Endothelial cell (in vitro differentiated cells): ENCODE data around the gene ARRDC1. TPM values are rescaled to one million over a fixed set of nuclear protein-coding genes. Genes with fewer than 3 reads are reported as not detected.

ENCODE experiments used
- DNase-seq: peaks from one replicate; pipeline ENCODE4 v3.0.0; 2021; ENCODE audit warnings: low spot score
- H3K27ac Mint-ChIP-seq: one replicate; pipeline ENCODE4 v1.8.0; 2021; ENCODE audit warnings: mixed read lengths, inconsistent platforms; ENCODE audit not compliant: unreplicated experiment
- H3K27me3 Mint-ChIP-seq: one replicate; pipeline ENCODE4 v1.8.0; 2021; ENCODE audit warnings: mild to moderate bottlenecking, moderate library complexity, mixed read lengths, inconsistent platforms; ENCODE audit not compliant: unreplicated experiment
- H3K36me3 Mint-ChIP-seq: one replicate; pipeline ENCODE4 v1.8.0; 2021; ENCODE audit warnings: mild to moderate bottlenecking, low read depth, mixed read lengths, inconsistent platforms; ENCODE audit not compliant: unreplicated experiment
- H3K4me1 Mint-ChIP-seq: one replicate; pipeline ENCODE4 v1.8.0; 2021; ENCODE audit warnings: mild to moderate bottlenecking, mixed read lengths, inconsistent platforms; ENCODE audit not compliant: unreplicated experiment
- H3K4me3 Mint-ChIP-seq: one replicate; pipeline ENCODE4 v1.8.0; 2021; ENCODE audit warnings: mild to moderate bottlenecking, mixed read lengths, inconsistent platforms; ENCODE audit not compliant: unreplicated experiment
- H3K9me3 Mint-ChIP-seq: one replicate; pipeline ENCODE4 v1.8.0; 2021; ENCODE audit warnings: mixed read lengths, inconsistent platforms; ENCODE audit not compliant: unreplicated experiment
- CTCF ChIP-seq: fragments of 200-600 bp; sonication (generic); IDR thresholded peaks from one replicate; pipeline ENCODE4 v1.5.0; 2021; ENCODE audit warnings: antibody characterized with exemption; ENCODE audit not compliant: unreplicated experiment
- long read RNA-seq: library from polyadenylated mRNA; unstranded; transcript quantifications from one replicate; pipeline ENCODE4 v2.0.0, GENCODE V29; 2020; ENCODE audit not compliant: unreplicated experiment
- total RNA-seq: library from RNA; stranded (reverse); fragmentation: NEBNext Ultra II Directional; extraction: Animal tissue kit (Norgen Biotek cat#: 25700); gene quantifications from one replicate; pipeline ENCODE4 v1.2.1, GENCODE V29; 2021; ENCODE audit not compliant: unreplicated experiment

The ARRDC1 gene, protein sequence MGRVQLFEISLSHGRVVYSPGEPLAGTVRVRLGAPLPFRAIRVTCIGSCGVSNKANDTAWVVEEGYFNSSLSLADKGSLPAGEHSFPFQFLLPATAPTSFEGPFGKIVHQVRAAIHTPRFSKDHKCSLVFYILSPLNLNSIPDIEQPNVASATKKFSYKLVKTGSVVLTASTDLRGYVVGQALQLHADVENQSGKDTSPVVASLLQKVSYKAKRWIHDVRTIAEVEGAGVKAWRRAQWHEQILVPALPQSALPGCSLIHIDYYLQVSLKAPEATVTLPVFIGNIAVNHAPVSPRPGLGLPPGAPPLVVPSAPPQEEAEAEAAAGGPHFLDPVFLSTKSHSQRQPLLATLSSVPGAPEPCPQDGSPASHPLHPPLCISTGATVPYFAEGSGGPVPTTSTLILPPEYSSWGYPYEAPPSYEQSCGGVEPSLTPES
- 20.3 TPM for total RNA-seq
- long read RNA-seq, transcript ARRDC1-201 (8 exons, 1,586 nt): major isoform, 12 of 19 reads
- long read RNA-seq, partial matches to known transcripts: 4 of 19 reads
- long read RNA-seq, other reads (novel, unspliced or antisense): 3 of 19 reads

- Mint-ChIP-seq H3K27ac (no peak within 1 kb of the TSS), H3K4me1 (peaks cover 4% of the 10 kb centered on the region), H3K9me3 (no peaks in the 10 kb centered on the region), H3K36me3 (no peaks in the 10 kb centered on the region), H3K4me3 (peak within 1 kb of the TSS; percentile 69), H3K27me3 (peaks cover 8% of the 10 kb centered on the region)
- peak; percentile 86 for DNase-seq
- no peak for TF ChIP-seq CTCF
These were observed at the start of gene ARRDC1 for GRCh38 chr9:137605121-137606004. Gene ARRDC1 (plus strand): TSS chr9:137605686. CDS start chr9:137605718, 32 bp downstream.

DNA sequence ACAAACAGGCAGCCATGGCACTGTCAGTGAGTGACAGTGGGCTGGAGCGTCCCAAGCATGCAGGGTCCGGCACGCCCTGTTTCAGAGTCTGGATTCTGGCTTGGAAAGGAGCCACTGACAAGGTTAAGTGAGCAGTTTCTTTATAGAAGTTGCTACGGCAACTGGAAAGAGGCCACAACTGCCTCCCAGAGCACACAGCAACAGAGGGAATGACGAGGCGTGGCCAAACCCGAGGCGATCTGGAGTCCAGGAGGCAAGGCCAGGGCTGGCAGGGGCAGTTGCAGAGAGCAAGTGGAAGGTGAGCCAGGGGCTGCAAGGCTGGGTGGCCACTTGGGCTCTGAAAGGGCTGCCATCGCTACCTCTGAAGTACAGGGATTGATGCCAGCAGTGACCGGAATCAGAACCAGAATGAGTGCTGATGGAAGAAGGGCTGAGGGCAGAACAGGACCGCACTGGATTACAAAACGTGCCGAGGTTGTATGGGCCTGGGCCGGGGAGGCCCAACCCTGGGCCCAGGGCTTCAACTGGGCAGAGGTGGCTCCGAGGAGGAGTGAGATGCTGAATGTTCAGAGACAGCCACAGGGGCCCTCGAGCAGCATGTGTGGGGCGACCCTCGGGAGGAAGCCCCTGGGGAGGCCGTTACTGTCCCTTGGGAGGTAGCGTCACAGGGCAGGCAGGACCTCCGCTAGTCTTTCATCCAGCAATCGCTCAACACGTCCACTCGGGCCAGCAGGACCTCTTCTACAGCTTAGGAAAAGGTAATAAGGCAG is 49.2 kb upstream of the ARRDC1 start:
- Mint-ChIP-seq H3K27me3 (no peaks in the 10 kb centered on the region), H3K4me3 (peak overlapping the region; percentile 21), H3K4me1 (peaks cover 5% of the 10 kb centered on the region), H3K27ac (no peak overlapping the region), H3K9me3 (no peaks in the 10 kb centered on the region), H3K36me3 (peaks cover 29% of the 10 kb centered on the region)
- TF ChIP-seq CTCF: no peak
- DNase-seq: no peak

- H3K36me3 Mint-ChIP-seq: peaks cover 35% of the 10 kb centered on the region
- no peak for TF ChIP-seq CTCF
- no peaks in the 10 kb centered on the region for H3K27me3 Mint-ChIP-seq
- H3K4me1 Mint-ChIP-seq: no peaks in the 10 kb centered on the region
- DNase-seq: no peak
- H3K4me3 Mint-ChIP-seq: no peak overlapping the region
- H3K9me3 Mint-ChIP-seq: no peaks in the 10 kb centered on the region
- H3K27ac Mint-ChIP-seq: no peak overlapping the region
These were observed 47.4 kb upstream of the ARRDC1 start for GRCh38 chr9:137558127-137558526.

- no peak for TF ChIP-seq CTCF
- Mint-ChIP-seq H3K27me3 (peaks cover 6% of the 10 kb centered on the region), H3K27ac (no peak overlapping the region), H3K4me3 (peak overlapping the region; percentile 68), H3K36me3 (peaks cover 32% of the 10 kb centered on the region), H3K9me3 (no peaks in the 10 kb centered on the region), H3K4me1 (peaks cover 3% of the 10 kb centered on the region)
- no peak for DNase-seq
These were observed 41.4 kb upstream of the ARRDC1 start for GRCh38 chr9:137564134-137564533.
